GM18909 (cell line): Measurements from ENCODE around the gene STIM1.
"Not testable (repeated sequence)": the region's sequence is repeated elsewhere in the genome, so short reads cannot be mapped to it uniquely, and the experiment has no call there.

ENCODE experiments used
- ATAC-seq: cut with Tn5 transposase; IDR thresholded peaks from one replicate; pipeline ENCODE4 v1.9.1; 2021; ENCODE audit warnings: mild to moderate bottlenecking; ENCODE audit not compliant: unreplicated experiment, poor library complexity

Gene STIM1

DNA sequence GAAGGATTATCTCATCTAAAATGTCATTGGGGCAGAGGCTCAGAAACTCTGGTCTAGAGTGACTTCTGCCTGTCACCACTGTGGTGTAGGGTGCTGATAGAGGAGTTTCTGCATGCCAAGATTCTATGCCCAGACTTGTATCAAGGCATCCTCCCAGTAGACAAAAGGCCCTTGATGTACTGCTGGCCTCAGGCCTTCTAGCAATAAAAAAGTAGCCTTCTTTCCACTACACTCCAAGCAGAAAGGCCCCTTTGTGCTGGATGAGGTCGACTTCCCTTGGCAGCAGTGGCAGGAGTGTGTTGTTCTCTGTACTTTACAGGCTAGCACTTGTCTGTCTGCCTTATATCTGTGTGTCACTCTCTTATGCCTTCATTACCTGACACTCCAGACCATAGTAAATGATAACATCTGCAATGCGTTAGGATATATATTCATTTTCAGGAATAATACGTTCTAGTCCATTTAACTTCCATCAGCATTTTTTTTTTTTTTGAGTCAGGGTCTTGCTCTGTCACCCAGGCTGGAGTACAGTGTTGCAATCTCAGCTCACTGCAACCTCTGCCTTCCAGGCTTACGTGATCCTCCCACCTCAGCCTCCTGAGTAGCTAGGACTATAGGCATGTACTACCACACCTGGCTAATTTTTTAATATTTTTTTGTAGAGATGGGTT, 189.6 kb downstream of the STIM1 start:
- ATAC-seq, result no peak

- no peak for ATAC-seq
These were observed 192.9 kb downstream of the STIM1 start for GRCh38 chr11:4048340-4048739.

GRCh38 chr11:4049006-4049405, 193.5 kb downstream of the STIM1 start:
- ATAC-seq, result no peak

DNA sequence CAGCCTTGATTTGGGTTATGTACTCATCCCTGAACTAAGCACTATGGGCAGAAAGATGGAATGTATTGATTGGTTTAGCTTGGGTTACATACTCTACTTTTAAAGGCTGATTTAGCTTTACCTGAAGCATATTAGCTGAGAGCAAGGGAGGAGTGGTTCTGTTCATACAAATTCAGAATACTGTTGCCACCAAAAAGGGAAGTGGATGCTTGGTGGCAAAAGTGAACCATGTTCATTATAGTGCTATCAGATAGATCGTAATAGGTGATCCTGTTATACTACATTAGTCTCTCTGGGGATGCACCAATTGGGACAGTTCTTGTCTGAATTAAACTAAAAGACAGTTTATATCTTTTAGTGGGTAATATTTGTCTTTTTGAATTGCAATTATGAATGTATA, 194.7 kb downstream of the STIM1 start:
- no peak for ATAC-seq

DNA sequence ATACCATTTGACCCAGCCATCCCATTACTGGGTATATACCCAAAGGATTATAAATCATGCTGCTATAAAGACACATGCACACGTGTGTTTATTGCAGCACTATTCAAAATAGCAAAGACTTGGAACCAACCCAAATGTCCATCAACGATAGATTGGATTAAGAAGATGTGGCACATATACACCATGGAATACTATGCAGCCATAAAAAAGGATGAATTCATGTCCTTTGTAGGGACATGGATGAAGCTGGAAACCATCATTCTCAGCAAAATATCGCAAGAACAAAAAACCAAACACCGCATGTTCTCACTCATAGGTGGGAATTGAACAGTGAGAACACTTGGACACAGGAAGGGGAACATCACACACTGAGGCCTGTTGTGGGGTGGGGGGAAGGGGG, 197.7 kb downstream of the STIM1 start:
- not testable (repeated sequence) for ATAC-seq

DNA sequence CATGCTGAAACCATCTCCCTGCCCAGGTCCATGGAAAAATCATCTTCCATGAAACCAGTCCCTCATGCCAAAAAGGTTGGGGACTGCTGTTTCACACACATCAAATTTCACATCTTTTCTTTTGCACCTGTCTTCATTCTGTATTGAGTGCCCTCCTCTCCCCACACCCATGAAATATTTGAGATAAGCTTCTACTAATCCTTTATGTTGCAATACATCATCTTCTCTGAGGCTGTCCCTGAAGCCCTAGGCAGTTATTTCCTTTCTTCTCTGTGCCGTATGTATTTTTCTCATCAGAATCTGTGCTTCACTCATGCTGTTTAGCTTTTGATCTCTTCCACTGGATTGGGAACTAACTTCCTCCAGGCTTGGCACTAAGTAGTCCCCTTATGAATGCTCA, 199.2 kb downstream of the STIM1 start:
- no peak for ATAC-seq

- no peak for ATAC-seq
These were observed 204.0 kb downstream of the STIM1 start for GRCh38 chr11:4059424-4059823.

DNA sequence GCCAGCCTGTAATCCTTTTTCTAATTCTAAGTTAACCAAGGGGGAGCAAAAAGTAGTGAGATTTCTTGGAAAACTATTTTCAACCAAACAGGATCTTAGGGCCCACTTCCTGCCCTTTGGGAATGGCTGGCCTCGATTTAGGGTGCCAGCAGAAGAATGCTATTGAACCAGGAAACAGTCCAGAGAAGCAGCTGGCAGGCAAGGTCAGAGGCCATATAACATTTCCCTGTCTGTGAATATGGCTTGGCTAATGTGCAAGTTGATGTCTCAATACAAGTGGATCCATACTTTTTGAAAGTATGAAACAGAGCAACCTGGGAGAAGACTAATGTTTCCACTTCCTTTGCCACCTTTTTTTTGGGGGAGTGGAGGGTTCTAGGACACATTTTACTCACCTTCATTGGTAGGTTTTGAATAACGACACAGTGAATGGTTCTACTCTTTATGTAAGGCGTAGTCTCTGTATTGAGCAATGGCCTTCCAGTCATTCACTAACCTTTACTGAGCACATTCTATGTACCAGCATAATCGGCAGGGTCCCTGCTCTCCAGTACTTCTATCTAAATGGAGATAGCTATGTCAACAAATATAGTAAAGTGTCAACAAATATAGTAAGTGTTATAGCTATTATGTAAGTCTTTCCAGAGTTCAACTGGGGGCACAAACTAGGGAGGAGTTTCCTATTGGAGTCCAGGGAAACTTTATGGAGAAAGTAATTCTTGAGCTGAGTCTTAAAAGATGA, 204.9 kb downstream of the STIM1 start:
- ATAC-seq, result no peak

- ATAC-seq, result no peak
These were observed 206.2 kb downstream of the STIM1 start for GRCh38 chr11:4061700-4062099.

GRCh38 chr11:4063348-4063747, 207.9 kb downstream of the STIM1 start:
- no peak for ATAC-seq

DNA sequence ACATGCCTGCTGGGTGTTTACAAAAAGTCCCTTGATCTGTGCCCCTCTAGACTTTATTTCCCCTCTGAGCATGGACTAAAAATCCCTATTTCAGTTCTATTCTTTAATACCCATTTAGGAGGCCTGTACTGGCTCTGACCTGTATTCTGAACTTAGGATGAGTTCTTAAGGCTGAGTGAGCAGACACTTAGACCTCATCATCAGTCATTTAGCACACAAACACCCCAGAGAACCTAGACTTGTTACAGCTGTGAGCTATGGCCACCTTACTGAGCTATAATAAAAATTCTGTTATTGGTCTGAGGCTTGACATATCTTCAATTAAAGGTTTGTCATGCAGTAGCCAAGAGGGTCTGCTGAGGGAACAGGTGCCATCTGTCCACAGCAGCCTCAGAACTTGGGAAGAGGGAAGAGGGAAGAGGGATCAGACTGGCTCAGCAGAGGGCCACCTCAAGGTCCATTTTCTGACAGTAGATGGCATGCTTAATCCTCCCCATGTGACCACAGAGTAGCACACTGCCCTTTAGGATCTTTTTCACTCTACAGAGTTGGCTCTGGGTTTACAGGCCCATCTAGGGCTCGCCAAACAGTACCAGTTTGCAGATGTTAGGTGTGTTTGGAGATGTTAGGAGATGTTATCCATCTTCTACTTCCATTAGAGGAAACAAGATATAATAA, 209.0 kb downstream of the STIM1 start:
- no peak for ATAC-seq

- ATAC-seq, result no peak
These were observed 209.6 kb downstream of the STIM1 start for GRCh38 chr11:4065086-4065485.

GRCh38 chr11:4065601-4066377, 210.3 kb downstream of the STIM1 start:
- no peak for ATAC-seq

GRCh38 chr11:4066910-4067309, 211.4 kb downstream of the STIM1 start:
- ATAC-seq, result no peak

GRCh38 chr11:4068962-4069361, 213.5 kb downstream of the STIM1 start:
- ATAC-seq, result no peak

DNA sequence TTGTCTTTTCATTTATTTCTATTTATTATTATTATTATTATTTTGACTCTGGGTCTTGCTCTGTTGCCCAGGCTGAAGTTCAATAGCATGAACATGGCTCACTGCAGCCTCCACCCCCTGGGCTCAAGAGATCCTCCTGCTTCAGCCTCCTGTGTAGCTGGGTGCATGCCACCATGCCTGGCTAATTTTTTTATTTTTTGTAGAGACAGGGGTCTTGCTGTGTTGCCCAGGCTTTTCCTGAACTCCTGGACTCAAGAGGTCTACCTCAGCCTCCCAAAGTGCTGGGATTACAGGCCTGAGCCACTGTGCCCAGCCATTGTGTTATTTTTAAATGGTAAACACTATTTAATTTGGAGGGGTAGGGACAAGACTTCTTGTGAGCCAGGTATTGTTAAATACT, 215.9 kb downstream of the STIM1 start:
- no peak for ATAC-seq

GRCh38 chr11:4071914-4072313, 216.4 kb downstream of the STIM1 start:
- no peak for ATAC-seq

DNA sequence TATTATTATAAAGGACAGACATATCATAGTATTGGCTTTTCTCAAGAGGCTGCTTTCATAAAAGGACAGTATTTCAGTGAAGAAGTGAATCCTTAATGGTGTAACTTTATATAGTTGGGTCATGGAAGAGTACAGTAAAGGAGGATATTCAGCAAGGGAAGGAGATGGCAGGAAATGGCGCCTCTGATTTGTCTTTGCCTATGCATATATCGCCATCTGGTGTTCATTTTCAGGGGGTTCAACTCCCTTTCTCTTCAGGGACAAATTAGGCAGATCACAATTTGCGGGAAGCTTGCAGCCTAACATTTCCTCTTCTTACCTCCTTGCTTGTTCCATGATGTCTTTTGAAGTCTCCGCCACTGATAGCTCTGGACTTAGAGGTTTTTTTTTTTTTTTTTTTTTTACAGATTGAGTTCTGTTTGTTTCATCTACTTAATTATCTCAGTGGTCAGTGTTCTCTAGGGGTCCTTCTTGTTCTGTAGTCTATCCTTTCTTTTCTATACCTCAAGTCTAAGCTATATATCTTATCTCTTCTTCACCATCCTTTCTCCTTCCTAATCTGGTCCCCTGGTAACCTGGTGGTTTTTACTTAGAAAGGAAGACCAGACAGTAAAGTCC, 217.3 kb downstream of the STIM1 start:
- no peak for ATAC-seq

GRCh38 chr11:4074266-4074665, 218.8 kb downstream of the STIM1 start:
- ATAC-seq, result no peak

- ATAC-seq, result no peak
These were observed 221.3 kb downstream of the STIM1 start for GRCh38 chr11:4076774-4077173.
